PC-9 (cell line): ENCODE data around the gene SELENOI.

Source experiments
- CTCF ChIP-seq: fragments of 200-600 bp; sonication (generic); conservative IDR thresholded peaks from 2 replicates; pipeline ENCODE4 v1.6.1; 2017; ENCODE audit warnings: mixed run types, antibody characterized with exemption, mild to moderate bottlenecking, moderate library complexity
- EZH2 ChIP-seq: fragments of 200-600 bp; sonication (generic); IDR thresholded peaks from 2 replicates; pipeline ENCODE4 v1.8.0; 2017; ENCODE audit warnings: antibody characterized with exemption, low read depth

GRCh38 chr2:26305540-26305939 is 40.4 kb upstream of the SELENOI start:
- TF ChIP-seq CTCF (no peak), EZH2 (no peak)
